T-helper 1 cell treated with Interleukin-12 subunit alpha and Interleukin-12 subunit beta and Interleukin-4 antibody, amounts not matched to agents 30 μg/mL and 1 μg/mL, for 36 hours (primary cell): ENCODE data around the gene VAMP2.

Experiments used
- H3K27ac Mint-ChIP-seq: one replicate; pipeline ENCODE4 v1.8.0; 2021; ENCODE audit warnings: mild to moderate bottlenecking, mixed read lengths
- H3K27me3 Mint-ChIP-seq: one replicate; pipeline ENCODE4 v1.8.0; 2021; ENCODE audit warnings: low read depth, mixed read lengths
- H3K36me3 Mint-ChIP-seq: one replicate; pipeline ENCODE4 v1.8.0; 2021; ENCODE audit warnings: low read depth, mixed read lengths
- H3K4me1 Mint-ChIP-seq: one replicate; pipeline ENCODE4 v1.8.0; 2021; ENCODE audit warnings: low read depth, mixed read lengths
- H3K4me3 Mint-ChIP-seq: one replicate; pipeline ENCODE4 v1.8.0; 2021; ENCODE audit warnings: mild to moderate bottlenecking, moderate library complexity, mixed read lengths
- H3K9me3 Mint-ChIP-seq: one replicate; pipeline ENCODE4 v1.8.0; 2021; ENCODE audit warnings: mixed read lengths

The VAMP2 gene

DNA sequence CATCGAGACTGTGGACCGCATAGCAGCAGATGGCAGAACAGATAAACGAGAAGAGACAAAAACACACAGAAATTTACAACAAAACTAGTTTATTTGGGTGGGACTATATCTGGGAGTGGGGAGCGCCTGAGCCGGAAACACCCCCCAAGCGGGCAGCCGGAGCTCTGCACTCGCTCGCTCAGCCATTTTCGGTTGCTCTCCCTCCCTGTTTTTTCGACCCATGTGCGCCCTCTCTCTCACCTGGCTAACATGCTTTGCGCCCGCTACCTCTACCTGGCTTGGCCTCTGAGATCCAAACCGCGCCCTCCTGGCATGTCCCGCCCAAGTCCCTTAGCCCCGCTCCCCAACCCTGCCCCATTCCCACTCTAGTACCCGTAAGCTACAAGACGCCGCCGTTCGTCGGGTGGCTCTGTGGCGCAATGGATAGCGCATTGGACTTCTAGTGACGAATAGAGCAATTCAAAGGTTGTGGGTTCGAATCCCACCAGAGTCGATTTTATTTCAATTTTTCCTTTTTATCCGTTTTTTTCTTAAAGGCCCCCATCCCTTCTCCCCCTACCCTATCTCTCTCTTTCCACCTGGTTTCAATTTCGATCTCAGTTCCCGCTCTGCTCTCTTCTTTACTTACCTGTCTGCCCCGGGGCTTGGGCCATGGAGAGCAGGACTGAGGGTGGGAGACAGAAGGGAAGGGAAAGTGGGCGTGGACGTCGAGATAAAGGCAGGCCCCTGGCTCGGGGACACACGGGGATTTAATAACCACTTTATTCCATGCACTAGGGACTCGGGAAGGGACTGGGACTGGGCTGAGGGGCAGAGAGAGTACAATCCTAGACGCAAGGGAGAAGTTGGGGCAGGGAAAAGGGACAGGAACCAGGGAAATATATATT lies 42.0 kb downstream of the VAMP2 start:
- peaks cover 13% of the 10 kb centered on the region for H3K36me3 Mint-ChIP-seq
- peak overlapping the region; percentile 91 for H3K4me3 Mint-ChIP-seq
- H3K27me3 Mint-ChIP-seq: peaks cover 78% of the 10 kb centered on the region

DNA sequence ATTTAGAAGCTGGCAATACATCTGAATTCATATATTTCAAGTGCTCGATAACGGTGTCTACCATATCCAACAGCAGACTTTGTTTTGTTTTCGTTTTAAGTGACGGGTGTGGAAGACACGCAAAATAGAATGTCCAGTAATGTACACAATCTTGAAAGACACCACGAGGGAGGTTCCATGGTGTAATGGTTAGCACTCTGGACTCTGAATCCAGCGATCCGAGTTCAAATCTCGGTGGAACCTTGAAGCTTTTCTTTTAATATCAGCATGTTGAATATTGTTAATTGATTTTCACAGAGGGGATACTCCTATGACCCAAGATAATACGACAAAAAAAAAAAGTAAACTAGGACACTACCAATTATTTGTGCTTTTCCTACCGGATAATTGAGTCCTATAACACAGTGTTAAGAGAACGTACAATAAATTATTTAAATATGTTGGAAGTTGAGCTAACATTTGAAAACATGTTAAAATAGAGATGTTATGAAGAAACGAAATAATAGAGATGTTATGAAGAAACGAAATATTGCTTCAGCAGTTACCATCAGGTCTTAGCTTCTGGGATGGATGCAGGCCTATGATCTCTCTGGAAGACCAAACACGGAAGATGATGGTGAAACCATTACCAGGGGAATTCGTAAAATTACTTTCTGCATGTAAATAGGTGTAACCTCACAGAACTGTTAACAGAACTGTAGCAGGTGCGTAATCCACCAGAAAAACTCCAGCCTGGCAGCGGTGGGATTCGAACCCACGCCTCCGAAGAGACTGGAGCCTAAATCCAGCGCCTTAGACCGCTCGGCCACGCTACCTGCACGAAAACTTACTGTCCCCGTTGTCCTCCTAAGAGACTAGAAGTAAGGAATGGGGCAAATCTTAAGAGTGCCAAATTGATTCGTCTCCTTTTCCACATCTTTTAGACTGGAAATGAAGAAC lies 42.9 kb downstream of the VAMP2 start:
- Mint-ChIP-seq H3K4me1 (peaks cover 58% of the 10 kb centered on the region), H3K36me3 (peaks cover 7% of the 10 kb centered on the region), H3K27me3 (peaks cover 80% of the 10 kb centered on the region)

More for the DNA sequence above, 42.0 kb downstream of the VAMP2 start:
- Mint-ChIP-seq H3K27ac (peak overlapping the region; percentile 94), H3K9me3 (no peaks in the 10 kb centered on the region), H3K4me1 (peaks cover 65% of the 10 kb centered on the region)

DNA sequence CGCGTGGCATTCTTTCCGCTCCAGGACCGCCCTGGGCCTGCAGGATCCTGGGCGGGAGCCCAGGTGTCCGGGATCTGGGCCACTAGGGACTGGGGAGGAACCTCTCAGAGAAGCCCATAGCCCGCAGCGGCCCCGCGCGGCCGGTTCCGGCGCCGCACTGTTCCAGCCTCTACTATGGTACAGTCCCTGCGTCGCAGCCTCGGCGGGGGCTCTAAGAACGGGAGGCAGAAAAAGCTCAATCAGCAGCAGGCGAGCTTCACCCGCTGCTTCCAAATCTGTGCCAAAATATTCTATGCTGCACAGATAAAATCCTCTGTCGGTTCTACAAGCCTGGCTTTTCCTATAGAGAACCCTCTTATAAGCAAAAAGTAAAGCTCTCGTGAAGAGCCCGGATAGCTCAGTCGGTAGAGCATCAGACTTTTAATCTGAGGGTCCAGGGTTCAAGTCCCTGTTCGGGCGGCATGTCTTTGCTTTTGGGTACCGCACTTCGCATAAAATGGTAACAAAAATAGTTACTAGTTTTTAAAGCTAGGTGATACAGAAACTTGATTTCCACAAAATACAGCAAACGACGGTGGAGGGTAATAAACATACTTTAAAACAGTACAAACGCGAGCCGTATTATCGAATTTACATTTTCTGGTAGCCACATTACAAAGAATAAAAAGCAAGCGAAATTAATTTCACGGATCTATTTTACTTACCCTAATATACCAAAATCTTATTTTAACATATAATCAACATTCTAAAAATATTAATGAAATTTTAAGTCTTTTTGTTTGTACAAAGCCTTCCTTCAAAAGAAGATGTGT lies 43.8 kb downstream of the VAMP2 start:
- H3K27ac Mint-ChIP-seq: peak overlapping the region; percentile 94
- H3K9me3 Mint-ChIP-seq: no peaks in the 10 kb centered on the region
- H3K36me3 Mint-ChIP-seq: peaks cover 6% of the 10 kb centered on the region
- H3K4me3 Mint-ChIP-seq: peak overlapping the region; percentile 91
- H3K4me1 Mint-ChIP-seq: peaks cover 53% of the 10 kb centered on the region
- peaks cover 80% of the 10 kb centered on the region for H3K27me3 Mint-ChIP-seq

More for the DNA sequence above, 42.9 kb downstream of the VAMP2 start:
- Mint-ChIP-seq H3K4me3 (peak overlapping the region; percentile 91), H3K9me3 (no peaks in the 10 kb centered on the region), H3K27ac (peak overlapping the region; percentile 94)

DNA sequence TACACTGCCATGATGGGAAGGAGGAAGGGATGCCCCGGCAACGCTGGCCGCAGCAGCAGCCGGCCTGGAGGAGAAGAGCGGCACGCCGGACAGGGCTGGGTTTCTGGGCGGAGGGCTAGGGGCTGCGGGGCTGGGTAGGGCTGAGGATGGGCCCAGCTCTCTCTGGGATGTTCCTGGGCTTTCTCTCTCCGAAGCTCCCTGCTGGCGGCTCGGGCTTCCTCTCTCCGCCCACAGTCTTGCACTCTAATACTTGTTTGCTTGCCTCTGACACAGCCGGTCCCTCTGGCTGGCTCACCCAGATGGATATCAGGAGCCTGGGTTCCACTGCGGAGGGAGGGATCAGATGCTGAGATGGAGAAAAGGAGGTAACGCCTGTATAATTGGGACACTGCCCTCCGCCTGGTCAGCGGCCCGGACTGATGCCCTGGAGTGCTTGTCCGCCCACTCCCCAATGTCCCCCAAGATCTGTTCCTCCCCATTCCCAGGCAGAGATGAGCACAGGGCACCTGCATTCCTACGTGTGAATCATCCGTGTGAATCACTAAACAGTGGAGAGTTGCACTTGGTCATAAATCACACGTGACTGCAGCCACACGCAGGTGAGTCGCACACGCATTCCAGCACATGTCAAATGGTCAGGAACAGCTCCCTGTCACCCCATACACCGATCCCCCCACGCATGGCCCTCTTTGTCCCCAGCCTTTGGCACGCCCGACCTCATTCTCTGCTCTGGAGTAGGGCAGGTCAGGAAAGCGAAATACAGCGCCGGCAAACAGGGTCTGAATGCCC lies 44.6 kb downstream of the VAMP2 start, which contains the start of gene ALOXE3:
Gene ALOXE3 (minus strand): TSS at position 535 of the 789 bp plus-strand sequence. CDS start 524 bp downstream, at position 11.
- H3K27me3 Mint-ChIP-seq: peaks cover 78% of the 10 kb centered on the region
- peaks cover 6% of the 10 kb centered on the region for H3K36me3 Mint-ChIP-seq

DNA sequence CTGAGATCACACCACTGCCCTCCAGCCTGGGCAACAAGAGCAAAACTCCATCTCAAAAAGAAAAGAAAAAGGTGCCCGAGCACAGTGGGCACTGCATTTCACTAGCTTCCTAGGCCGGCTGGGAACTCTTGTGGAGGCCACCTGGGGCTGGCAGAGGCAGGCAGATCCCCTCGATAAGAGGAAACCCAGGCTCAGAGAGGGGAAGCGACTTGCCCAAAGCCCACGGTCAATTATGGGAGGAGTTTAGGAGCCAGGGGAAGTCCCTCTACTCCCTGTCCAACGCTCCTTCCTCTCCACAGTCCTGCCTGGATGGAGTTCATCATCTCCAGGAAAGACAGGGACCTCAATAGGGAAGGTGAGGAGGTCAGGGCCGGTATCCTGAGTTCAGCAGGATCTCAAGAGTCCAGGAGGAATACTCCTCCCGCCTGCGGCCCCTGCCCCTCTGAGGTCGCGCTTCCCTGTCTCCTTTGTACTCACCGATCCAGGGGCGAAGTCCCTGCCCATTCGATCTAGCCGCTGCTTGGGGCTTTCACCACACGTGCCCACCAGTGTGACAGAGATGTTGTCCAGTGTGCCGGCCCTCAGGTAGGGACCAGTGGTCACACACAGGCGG lies 45.3 kb downstream of the VAMP2 start:
- peaks cover 42% of the 10 kb centered on the region for H3K4me1 Mint-ChIP-seq
- peak overlapping the region; percentile 89 for H3K4me3 Mint-ChIP-seq

More for the DNA sequence above, 44.6 kb downstream of the VAMP2 start, which contains the start of gene ALOXE3:
- Mint-ChIP-seq H3K27ac (peak within 1 kb of the TSS; percentile 94), H3K4me1 (peaks cover 46% of the 10 kb centered on the region), H3K4me3 (peak within 1 kb of the TSS; percentile 89), H3K9me3 (no peaks in the 10 kb centered on the region)

DNA sequence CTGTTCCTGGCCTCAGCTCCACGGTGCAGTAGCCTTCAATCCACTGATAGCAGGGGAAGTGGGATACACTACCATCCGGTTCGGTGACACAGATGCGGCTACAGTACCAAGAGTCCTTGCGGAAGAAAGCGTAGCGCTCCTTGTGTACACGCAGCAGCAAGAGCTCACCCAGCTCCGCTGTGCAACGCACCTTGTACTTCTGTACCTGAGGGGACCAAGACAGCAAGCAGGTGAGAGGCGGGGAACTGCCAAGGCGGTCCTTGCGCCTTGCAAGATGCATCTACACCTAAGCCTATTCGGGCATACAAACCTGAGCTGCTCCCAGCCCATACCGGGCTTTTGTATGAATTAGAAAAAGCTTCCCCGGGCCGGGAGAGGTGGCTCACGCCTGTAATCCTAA lies 46.0 kb downstream of the VAMP2 start:
- Mint-ChIP-seq H3K27ac (no peak overlapping the region), H3K9me3 (no peaks in the 10 kb centered on the region), H3K36me3 (peaks cover 6% of the 10 kb centered on the region), H3K27me3 (peaks cover 76% of the 10 kb centered on the region), H3K4me1 (peaks cover 40% of the 10 kb centered on the region), H3K4me3 (peak overlapping the region; percentile 23)

More for the DNA sequence above, 45.3 kb downstream of the VAMP2 start:
- peaks cover 78% of the 10 kb centered on the region for H3K27me3 Mint-ChIP-seq
- peaks cover 6% of the 10 kb centered on the region for H3K36me3 Mint-ChIP-seq
- H3K9me3 Mint-ChIP-seq: no peaks in the 10 kb centered on the region
- H3K27ac Mint-ChIP-seq: peak overlapping the region; percentile 57

DNA sequence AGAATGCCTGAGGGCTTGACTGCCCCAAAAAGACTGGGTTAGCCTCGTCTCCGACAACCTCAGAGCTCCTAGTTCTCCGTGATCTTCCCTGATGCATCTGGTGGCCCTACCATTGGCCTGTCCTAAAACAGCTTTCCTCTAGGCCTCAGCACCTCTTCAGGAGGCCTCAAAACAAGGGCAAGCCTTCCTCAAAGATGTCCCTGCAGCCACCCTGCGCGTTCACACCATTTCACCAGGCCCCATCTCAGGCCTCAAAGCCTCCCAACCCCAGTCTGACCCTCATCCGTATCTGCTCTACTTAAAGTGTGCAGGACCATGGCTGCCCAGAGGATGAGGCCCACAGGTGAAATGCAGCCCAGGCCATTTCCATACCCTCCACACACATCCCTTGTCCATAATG lies 51.8 kb downstream of the VAMP2 start:
- no peak overlapping the region for H3K4me3 Mint-ChIP-seq
- peak overlapping the region; percentile 42 for H3K27ac Mint-ChIP-seq
- peaks cover 44% of the 10 kb centered on the region for H3K27me3 Mint-ChIP-seq

DNA sequence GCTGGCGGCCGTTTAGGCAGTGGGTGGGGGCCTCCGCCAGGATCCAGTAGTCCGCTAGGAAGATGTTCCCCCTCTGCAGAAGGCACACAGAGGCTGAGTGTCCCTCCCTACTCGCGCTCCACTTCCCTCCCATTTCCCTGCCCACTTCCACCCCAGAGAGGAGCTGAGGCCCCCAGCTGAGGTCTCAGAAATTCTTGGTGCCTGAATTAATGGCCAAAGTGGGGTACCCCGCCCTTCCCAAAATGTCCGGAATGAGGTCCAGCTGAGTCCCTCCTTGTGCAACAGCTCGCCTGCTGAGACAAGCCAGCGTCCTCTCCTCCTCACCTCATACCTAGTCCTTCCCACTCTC lies 52.3 kb downstream of the VAMP2 start:
- H3K36me3 Mint-ChIP-seq: no peaks in the 10 kb centered on the region
- H3K4me3 Mint-ChIP-seq: no peak overlapping the region
- no peak overlapping the region for H3K27ac Mint-ChIP-seq

More for the DNA sequence above, 51.8 kb downstream of the VAMP2 start:
- H3K9me3 Mint-ChIP-seq: no peaks in the 10 kb centered on the region
- H3K36me3 Mint-ChIP-seq: no peaks in the 10 kb centered on the region
- H3K4me1 Mint-ChIP-seq: no peaks in the 10 kb centered on the region

DNA sequence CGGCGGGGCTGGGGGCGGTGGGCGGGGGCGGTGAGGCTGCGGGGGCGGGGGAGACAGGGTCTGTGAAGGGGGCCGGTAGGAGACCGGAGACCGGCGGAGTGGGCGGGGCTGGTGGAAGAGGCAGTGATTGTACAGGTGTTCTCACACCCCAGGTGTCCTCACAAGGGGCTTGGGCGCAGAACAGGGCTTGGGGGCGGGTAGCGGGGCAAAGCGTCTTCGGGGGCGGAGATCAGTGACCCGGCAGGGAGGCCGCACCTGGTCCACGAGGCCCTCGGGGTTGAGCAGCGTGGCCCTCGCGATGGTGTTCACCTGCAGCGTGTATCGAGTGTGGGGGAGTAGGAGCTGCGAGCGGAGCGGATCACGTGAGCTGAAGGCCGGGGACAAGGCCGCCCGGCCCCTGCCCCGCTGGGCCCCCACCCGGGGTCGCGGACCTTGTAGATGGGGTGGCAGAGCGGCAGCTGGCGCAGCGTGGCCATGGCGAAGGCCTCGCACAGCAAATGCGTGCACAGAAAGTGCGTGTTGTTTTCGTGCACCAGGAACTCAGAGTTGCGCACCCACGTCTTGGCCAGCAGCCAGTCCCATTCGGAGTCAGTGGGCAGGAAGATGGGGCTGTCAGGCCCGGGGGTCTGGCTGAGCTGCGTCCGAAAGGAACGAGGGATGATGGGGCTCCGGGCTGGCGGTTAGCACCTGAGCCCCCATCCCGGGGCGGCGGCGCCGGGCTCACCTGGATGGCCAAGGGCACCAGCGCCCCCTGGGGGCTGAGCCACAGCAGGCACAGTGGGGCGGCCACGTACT lies 52.9 kb downstream of the VAMP2 start:
- H3K27ac Mint-ChIP-seq: no peak overlapping the region
- H3K9me3 Mint-ChIP-seq: no peaks in the 10 kb centered on the region
- no peak overlapping the region for H3K4me3 Mint-ChIP-seq
- H3K36me3 Mint-ChIP-seq: no peaks in the 10 kb centered on the region
- H3K4me1 Mint-ChIP-seq: no peaks in the 10 kb centered on the region
- peaks cover 38% of the 10 kb centered on the region for H3K27me3 Mint-ChIP-seq

More for the DNA sequence above, 52.3 kb downstream of the VAMP2 start:
- no peaks in the 10 kb centered on the region for H3K4me1 Mint-ChIP-seq
- H3K27me3 Mint-ChIP-seq: peaks cover 40% of the 10 kb centered on the region
- no peaks in the 10 kb centered on the region for H3K9me3 Mint-ChIP-seq
